IPS-20b (cell line): ENCODE results near the gene CRACR2A.

Experiments
- H3K27ac ChIP-seq: one replicate; pipeline ENCODE4 v1.5.1; 2013; ENCODE audit warnings: low read length
- H3K27me3 ChIP-seq: 2 replicates; pipeline ENCODE4 v1.6.1; 2013; ENCODE audit warnings: mild to moderate bottlenecking, low read length, inconsistent platforms; ENCODE audit not compliant: insufficient read depth
- H3K36me3 ChIP-seq: 2 replicates; pipeline ENCODE4 v1.6.1; 2013; ENCODE audit warnings: low read depth, mild to moderate bottlenecking, inconsistent platforms, low read length, moderate library complexity; ENCODE audit not compliant: insufficient read depth
- H3K4me1 ChIP-seq: 2 replicates; pipeline ENCODE4 v1.6.1; 2013; ENCODE audit warnings: mild to moderate bottlenecking, control low read depth, inconsistent platforms, low read length, moderate library complexity; ENCODE audit not compliant: insufficient read depth
- H3K4me3 ChIP-seq: 2 replicates; pipeline ENCODE4 v1.5.1; 2013; ENCODE audit warnings: mild to moderate bottlenecking, low read length, inconsistent platforms
- H3K9ac ChIP-seq: 2 replicates; pipeline ENCODE4 v1.6.1; 2013; ENCODE audit warnings: low read depth, mild to moderate bottlenecking, inconsistent platforms, low read length, moderate library complexity
- H3K9me3 ChIP-seq: 2 replicates; pipeline ENCODE4 v1.6.1; 2013; ENCODE audit warnings: mild to moderate bottlenecking, low read depth, low read length, inconsistent platforms; ENCODE audit not compliant: insufficient read depth

The CRACR2A gene

DNA sequence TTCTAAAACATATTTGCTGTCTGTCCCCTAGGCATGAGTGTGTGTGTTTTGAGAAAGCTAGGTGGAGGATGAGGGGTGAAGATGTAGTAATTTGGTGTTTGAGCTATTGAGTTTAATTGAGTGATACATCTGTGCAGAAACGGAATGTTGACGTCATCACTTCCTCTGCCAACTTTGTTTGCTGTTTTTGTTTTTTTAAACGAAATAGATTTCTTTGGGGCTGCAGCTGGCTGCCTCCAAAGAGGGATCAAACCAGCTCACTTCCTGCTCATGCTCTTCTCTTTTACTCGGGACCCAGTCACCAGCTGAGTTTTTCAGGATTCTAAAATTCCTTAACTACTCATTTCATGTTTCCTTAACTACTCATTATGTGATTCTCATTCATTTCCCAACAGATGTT is 19.5 kb upstream of the CRACR2A start:
- Histone ChIP-seq H3K4me3 (no peak overlapping the region), H3K27me3 (no peaks in the 10 kb centered on the region), H3K9ac (no peak overlapping the region), H3K36me3 (no peaks in the 10 kb centered on the region), H3K9me3 (no peaks in the 10 kb centered on the region), H3K4me1 (no peaks in the 10 kb centered on the region; the same call in 1 of the 2 replicates), H3K27ac (no peak overlapping the region)

DNA sequence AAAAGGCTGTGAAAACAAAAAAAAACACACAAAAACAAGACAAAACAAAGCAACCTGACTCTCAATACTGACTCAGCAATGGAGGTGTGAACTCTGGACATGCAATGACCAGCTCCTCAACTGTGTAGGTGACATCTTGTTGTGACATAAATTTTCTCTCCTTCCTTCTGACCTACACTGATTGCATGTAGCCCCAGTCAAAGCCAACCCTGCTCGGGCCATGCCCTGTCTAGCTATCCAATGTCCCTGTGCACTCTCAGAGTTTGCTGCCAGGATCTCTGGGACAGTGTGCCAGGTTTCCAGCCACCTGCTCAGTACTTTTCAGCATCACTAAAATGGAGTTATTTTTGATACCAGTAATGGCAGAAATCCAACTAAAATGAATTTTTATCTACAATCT is 18.9 kb upstream of the CRACR2A start:
- no peaks in the 10 kb centered on the region for H3K36me3 ChIP-seq
- H3K4me1 ChIP-seq, result no peaks in the 10 kb centered on the region; the same call in 1 of the 2 replicates
- H3K9me3 ChIP-seq, result no peaks in the 10 kb centered on the region
- no peak overlapping the region for H3K4me3 ChIP-seq
- no peak overlapping the region for H3K27ac ChIP-seq
- no peaks in the 10 kb centered on the region for H3K27me3 ChIP-seq
- no peak overlapping the region for H3K9ac ChIP-seq

DNA sequence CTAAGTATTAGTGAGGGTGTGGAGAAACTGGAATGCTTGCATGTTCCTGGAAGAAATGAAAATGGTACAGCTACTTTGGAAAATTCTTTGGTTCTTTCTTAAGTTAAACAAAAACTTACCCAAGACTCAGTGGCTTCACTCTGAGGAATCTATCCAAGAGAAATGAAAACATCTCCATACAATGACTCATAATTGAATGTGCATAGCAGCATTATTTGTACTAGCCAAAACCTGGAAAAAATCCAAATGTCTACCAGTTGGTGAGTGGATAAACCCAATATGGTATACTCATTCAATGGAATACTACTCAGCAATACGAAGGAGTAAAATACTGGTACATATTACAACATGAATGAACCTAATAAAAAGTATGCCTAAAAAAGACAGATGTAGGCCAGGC is 18.0 kb upstream of the CRACR2A start:
- H3K4me3 ChIP-seq, result no peak overlapping the region
- H3K4me1 ChIP-seq, result no peaks in the 10 kb centered on the region; the same call in 1 of the 2 replicates
- no peaks in the 10 kb centered on the region for H3K27me3 ChIP-seq
- no peaks in the 10 kb centered on the region for H3K36me3 ChIP-seq
- H3K27ac ChIP-seq, result no peak overlapping the region
- H3K9ac ChIP-seq, result no peak overlapping the region
- H3K9me3 ChIP-seq, result no peaks in the 10 kb centered on the region

DNA sequence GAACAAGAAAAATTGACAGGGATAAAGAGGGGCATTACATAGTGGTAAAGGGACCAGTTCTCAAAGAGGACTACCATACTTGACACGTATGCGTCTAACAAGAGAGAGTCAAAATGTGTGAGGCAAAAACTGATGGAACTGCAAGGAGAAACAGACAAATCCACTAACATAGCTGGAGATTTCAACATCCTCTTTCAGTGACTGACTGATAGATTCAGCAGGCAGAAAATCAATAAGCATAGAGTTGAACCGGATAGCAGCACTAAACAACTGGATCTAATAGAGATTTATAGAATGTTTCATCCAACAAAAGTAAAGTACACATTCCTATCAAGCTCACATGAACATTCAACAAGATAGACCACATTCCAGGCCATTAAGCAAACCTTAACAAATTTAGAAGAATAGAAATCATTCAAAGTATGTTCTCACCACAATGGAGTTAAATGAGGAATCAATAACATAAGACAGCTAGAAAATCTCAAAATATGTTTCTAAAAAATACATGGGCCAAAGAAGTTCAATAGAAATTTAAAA is 16.1 kb upstream of the CRACR2A start:
- H3K27ac ChIP-seq, result no peak overlapping the region
- H3K4me3 ChIP-seq, result no peak overlapping the region
- no peaks in the 10 kb centered on the region for H3K4me1 ChIP-seq
- no peaks in the 10 kb centered on the region for H3K36me3 ChIP-seq
- H3K9me3 ChIP-seq, result no peaks in the 10 kb centered on the region
- H3K9ac ChIP-seq, result no peak overlapping the region
- no peaks in the 10 kb centered on the region for H3K27me3 ChIP-seq

DNA sequence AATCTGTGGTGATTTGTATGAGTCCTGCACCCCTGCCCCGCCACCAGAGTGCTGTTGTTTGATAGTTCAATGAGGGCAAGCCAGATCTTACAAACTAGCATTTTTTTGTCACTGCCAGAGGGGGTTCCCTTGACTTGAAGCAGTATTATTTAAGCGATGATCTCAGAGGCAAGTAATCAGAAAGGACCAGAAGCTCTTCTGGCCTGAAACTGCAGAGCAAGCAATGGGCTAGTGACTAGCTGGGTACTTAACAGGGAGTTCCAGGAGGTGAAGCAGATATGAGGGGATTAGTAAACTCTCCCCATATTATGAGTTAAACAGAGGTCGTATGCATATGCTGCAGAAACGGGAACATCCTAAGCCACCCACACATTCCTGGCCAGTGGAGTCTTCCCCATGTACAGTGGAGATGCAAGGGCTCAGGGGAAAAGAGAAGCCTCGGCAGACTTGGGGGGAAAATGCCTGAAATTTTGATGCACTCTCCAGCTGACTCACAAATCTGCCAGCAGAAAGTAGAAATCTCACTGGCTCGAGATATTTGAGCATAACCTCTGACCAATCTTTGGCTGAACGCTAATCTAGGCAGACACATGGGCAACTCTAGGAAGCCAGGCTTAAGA is 8.3 kb upstream of the CRACR2A start:
- Histone ChIP-seq H3K27me3 (no peaks in the 10 kb centered on the region), H3K4me3 (no peak overlapping the region), H3K9ac (no peak overlapping the region), H3K36me3 (no peaks in the 10 kb centered on the region), H3K4me1 (no peaks in the 10 kb centered on the region), H3K9me3 (no peaks in the 10 kb centered on the region), H3K27ac (no peak overlapping the region)

DNA sequence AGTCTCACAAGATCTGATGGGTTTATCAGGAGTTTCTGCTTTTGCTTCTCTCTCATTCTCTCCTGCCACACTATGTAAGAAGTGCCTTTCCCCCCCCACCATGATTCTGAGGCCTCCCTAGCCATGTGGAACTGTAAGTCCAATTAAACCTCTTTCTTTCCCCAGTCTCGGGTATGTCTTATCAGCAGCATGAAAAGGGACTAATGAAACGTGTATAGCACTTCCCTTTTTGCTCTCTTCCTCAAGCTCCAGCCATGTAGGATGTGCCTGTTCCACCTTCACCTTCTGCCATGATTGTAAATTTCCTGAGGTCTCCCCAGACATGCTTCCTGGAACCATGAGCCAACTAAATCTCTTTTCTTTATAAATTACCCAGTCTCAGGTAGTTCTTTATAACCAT is 7.0 kb upstream of the CRACR2A start:
- Histone ChIP-seq H3K9ac (no peak overlapping the region), H3K4me1 (no peaks in the 10 kb centered on the region), H3K27ac (no peak overlapping the region), H3K9me3 (no peaks in the 10 kb centered on the region), H3K36me3 (no peaks in the 10 kb centered on the region), H3K27me3 (no peaks in the 10 kb centered on the region), H3K4me3 (no peak overlapping the region)

DNA sequence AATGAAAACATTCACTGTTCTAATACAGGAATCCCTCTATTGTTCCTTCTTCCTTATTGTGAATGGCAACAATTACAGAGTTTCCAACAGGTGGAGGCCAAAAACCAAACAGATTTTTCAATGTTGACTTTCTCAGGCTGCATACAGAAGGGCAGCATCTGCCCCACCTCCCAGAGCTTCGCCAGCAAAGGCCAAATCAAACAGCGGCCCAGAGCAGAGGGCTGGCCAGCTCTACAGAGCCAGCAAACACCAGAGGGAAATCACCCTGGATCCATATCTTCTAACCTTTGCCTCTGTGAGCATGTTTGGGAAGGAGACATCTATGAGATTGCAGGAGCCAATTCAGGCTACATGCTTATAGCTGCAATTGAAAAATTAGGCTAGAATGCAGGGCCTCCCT is 4.4 kb upstream of the CRACR2A start:
- no peaks in the 10 kb centered on the region for H3K9me3 ChIP-seq
- no peak overlapping the region for H3K9ac ChIP-seq
- H3K27me3 ChIP-seq, result peaks cover 11% of the 10 kb centered on the region
- H3K4me3 ChIP-seq, result no peak overlapping the region
- no peaks in the 10 kb centered on the region for H3K36me3 ChIP-seq
- H3K27ac ChIP-seq, result no peak overlapping the region
- peaks cover 5% of the 10 kb centered on the region; the same call in 1 of the 2 replicates for H3K4me1 ChIP-seq

DNA sequence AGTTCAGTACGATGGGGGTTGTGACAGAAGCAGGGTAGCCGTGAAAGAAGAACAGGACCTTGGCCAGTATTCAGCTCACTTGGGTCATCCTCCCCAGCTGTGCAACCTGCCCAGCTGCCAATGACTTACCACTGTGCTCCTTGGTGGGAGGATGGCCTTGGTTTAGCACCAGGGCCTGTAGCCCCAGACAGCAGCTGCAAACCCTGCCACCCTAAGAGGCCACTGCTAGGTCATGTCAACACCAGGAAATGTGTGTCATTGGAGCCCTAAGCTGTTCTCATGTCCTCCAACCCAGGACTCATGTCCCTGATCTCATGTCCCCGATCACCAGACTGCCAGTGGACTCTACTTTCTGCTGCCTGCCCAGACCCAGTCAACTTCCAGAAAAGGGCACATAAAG is 3.0 kb upstream of the CRACR2A start:
- Histone ChIP-seq H3K27me3 (peaks cover 24% of the 10 kb centered on the region), H3K36me3 (no peaks in the 10 kb centered on the region), H3K4me1 (peaks cover 5% of the 10 kb centered on the region; the same call in 1 of the 2 replicates), H3K9me3 (no peaks in the 10 kb centered on the region), H3K4me3 (no peak overlapping the region), H3K9ac (no peak overlapping the region), H3K27ac (no peak overlapping the region)

DNA sequence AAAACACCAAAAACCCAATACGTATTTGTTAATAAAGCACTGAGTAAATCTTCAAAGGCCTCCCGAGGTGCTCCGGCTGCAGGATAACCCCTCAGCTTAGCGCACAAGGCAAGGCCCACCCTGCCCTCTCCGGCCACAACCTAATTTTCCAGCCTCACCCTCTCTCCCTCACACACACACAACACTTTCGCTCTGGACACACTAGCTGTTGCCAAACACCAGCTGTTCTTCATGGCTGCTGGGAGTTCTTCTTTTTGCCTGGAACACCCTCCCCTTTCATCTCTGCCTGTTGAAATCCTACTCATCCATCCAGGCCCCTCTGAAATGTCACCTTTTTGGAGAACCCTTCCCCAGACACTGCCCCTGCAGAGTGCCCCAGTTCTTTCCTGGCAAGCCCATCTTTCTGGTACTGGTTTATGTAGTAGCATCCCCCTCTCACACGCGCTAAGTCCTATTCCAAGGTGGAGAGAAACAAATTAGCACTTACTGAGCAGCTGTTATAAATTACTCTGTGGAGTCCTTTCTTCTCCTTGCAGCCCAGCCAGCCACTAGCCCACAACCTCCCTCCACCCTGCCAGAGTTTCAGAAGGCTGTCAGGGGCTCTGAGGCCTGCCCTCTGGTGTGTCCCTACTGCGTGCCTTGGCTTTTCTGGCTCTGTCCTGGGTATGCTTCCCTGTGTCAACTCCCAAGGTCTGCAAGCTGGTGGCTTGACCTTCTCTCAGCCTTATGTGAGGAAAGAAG is 805 bp upstream of the CRACR2A start:
- Histone ChIP-seq H3K27ac (no peak overlapping the region), H3K9ac (peak overlapping the region; percentile 5; the same call in 1 of the 2 replicates), H3K36me3 (no peaks in the 10 kb centered on the region), H3K27me3 (peaks cover 26% of the 10 kb centered on the region), H3K4me1 (peaks cover 5% of the 10 kb centered on the region; the same call in 1 of the 2 replicates), H3K9me3 (no peaks in the 10 kb centered on the region), H3K4me3 (peak overlapping the region; percentile 46; the same call in 1 of the 2 replicates)

DNA sequence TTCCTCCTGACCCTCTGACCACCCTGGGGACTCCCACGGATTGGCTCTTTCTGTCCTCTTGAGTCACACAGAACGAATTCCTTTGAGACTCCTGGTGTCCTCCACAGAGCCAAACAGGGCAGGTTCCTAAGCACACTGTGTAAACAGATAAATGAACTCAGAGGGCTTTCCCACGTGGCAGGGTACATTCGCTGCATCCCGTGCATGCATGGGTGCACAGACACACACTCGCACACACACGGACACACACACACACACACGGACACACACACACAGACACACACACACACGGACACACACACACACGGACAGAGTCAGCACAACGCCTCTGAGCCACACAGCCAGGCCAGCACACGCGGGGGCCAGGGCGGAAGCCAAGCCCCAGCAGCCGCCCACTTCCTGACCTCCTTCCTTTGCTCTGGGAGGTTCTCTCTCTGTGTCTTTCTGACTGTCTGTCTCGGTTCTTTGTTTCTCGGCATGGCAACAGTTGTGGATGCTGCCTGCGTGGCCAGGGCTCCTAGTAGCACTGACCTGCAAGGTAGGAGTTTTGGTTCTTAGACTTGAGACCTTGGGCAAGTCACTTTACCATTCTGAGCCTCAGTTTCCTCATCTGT is 706 bp downstream of the CRACR2A start:
- peaks cover 5% of the 10 kb centered on the region; the same call in 1 of the 2 replicates for H3K4me1 ChIP-seq
- peak overlapping the region; percentile 46; the same call in 1 of the 2 replicates for H3K4me3 ChIP-seq
- H3K36me3 ChIP-seq, result no peaks in the 10 kb centered on the region
- H3K27me3 ChIP-seq, result peaks cover 26% of the 10 kb centered on the region
- no peak overlapping the region for H3K9ac ChIP-seq
- no peaks in the 10 kb centered on the region for H3K9me3 ChIP-seq
- no peak overlapping the region for H3K27ac ChIP-seq

DNA sequence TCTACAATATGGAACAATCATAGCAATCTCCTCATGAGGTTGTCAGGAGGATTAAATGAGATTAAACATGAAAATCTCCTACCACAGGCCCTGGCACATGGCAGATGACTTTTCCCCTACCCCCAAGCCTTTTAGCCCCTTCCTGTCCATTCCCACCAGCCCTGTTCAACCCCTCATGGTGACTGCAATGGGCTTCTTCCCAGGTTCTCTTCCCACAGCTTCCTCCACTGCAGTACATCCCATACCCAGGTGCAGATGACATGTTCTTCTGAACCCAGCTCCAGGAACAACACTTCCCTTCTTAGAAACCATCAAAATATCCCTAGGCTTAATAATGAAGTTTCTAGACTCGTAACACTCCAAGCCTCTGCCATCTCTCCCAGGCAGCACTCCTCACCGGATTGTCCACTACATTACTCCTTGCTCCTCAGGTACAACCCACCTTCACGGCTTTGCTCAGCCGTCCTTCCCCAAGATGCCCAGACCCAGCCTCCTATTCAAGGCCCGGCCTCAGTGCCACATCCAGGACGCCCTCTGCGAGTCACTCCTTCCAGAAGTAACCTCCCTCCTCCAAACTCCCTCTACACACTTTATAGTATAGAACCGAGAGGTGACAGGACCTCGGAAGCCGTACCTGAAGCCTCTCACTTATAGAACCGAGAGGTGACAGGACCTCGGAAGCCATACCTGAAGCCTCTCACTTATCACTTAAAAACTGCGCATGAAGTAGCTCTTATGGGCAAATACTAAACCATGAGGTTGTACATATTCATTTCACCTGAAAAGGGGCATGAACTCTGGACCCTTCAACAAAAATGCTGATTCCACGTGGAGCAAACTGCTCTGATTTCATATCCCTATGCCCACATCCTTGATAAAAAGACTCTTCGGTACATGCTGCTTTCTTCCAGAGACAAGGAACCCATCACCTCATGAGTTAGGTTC is 1.5 kb downstream of the CRACR2A start:
- Histone ChIP-seq H3K4me1 (peaks cover 5% of the 10 kb centered on the region; the same call in 1 of the 2 replicates), H3K27ac (no peak overlapping the region), H3K4me3 (no peak overlapping the region), H3K27me3 (peaks cover 26% of the 10 kb centered on the region), H3K36me3 (no peaks in the 10 kb centered on the region), H3K9ac (no peak overlapping the region), H3K9me3 (no peaks in the 10 kb centered on the region)
